ENCODE data around the gene AUTS2. TPM values are rescaled to one million over a fixed set of nuclear protein-coding genes. Genes with fewer than 3 reads are reported as not detected.

The AUTS2 gene
- total and polyA plus RNA-seq, 2 donors (not counting 1 experiment from before 2014, with no cell fraction given) = 0.60 to 9.1 TPM

DNA sequence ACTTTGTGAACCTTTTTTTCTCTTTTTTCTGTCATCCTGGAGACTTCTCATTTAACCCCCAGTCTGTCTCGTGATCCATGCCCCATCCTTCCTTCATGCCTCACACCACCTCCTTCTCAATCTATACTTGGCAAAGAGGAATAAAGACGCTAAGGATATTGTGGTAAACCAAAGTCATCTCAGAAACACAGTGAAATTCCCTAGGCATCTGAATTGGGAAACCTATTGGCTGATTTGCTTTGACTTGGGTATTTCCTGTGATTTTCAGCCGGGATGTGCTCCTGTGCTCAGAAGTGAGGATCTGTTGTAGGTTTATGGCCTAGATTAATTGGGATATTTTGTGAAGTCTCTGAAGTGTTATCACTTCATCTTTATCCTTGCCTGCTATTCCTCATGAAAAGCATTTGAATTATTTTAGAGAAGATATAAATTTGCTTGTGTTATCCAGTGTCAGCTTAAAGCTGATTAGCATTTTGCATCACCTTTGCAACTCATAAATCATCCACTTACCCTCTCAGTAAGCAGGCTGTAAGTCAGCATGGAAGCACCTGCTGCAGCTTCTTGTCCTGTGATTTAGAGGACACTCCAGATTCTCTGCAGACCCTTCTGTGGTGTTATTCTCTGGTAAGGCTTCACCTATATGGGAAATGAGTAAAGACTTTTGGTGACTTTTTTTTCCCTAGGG lies 138.0 kb downstream of the AUTS2 start:
- TF ChIP-seq CTCF (conservative IDR thresholded peaks at IDR 0.05 in 1 of 2, IDR thresholded peaks at IDR 0.05 in 1 of 2; ENCODE audit: low read depth in 1 of 2, low read length in 2 of 2) (no peak), EZH2 (IDR thresholded peaks at IDR 0.05; ENCODE audit: low read length, missing control alignments) (no peak)
- no peaks in the 10 kb centered on the region for H3K9me3 ChIP-seq (ENCODE audit: control insufficient read depth, insufficient read depth, low read depth, low read length)
- DNase-seq (ENCODE audit: low read depth in 2 of 2) = peak in 1 of 2 donors; percentile 20

DNA sequence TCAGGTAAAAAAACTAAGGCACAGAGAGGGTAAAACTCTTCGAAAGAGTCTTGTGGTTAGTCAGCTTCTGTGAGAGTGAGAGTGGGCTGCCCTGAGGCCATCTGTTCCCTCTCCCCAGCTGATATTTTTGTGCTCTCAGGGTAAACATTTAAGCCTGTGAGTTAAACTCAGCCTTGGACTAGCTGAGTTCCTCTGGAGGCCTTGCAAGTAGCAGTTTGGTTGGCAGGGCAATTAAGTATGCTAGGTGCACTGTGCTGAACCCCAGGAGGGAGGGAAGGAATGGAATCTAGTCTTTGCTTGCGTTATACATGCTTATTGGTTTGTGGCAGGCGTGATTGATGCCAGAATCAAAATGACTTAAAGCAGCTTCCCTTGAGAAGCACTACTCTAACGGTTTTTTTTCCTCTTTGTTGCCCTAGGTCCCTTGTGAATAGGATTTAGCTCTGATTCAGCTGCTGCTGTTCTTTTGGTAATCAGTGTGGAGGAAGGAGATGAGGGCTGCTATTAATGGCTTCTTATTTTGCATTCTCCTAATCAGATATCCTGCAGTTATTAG lies 140.2 kb downstream of the AUTS2 start:
- no peaks in the 10 kb centered on the region for H3K36me3 ChIP-seq (ENCODE audit: control insufficient read depth, insufficient read depth, low read length)
- no peak overlapping the region for H2AFZ ChIP-seq (ENCODE audit: low read length)
- H3K4me2 ChIP-seq (ENCODE audit: extremely low read depth, insufficient read depth, low read length) = no peak overlapping the region
- H3K27ac ChIP-seq (ENCODE audit: insufficient read depth, low read length) = no peak overlapping the region
- H3K79me2 ChIP-seq (ENCODE audit: control insufficient read depth, insufficient read depth, low read length) = no peaks in the 10 kb centered on the region
- H3K4me3 ChIP-seq (replicated peaks in 1 of 4; ENCODE audit: control extremely low read depth in 1 of 4, insufficient read depth in 1 of 4, low read depth in 3 of 4, low read length in 4 of 4) = no peak overlapping the region
- H3K27me3 ChIP-seq (ENCODE audit: control insufficient read depth, insufficient read depth, low read length) = no peaks in the 10 kb centered on the region
- H4K20me1 ChIP-seq (ENCODE audit: control insufficient read depth, extremely low read depth, insufficient read depth, low read length) = no peaks in the 10 kb centered on the region
- DNase-seq (ENCODE audit: low read depth in 2 of 2) = peak; percentile 6 to 74
- no peak overlapping the region for H3K9ac ChIP-seq (ENCODE audit: insufficient read depth, low read length)
- H3K4me1 ChIP-seq (ENCODE audit: control insufficient read depth, extremely low read depth, insufficient read depth, low read length) = no peaks in the 10 kb centered on the region
- H3K9me3 ChIP-seq (ENCODE audit: control insufficient read depth, insufficient read depth, low read depth, low read length) = no peaks in the 10 kb centered on the region
- no peak for TF ChIP-seq CTCF (conservative IDR thresholded peaks at IDR 0.05 in 1 of 2, IDR thresholded peaks at IDR 0.05 in 1 of 2; ENCODE audit: low read depth in 1 of 2, low read length in 2 of 2)
- no peak for TF ChIP-seq EZH2 (IDR thresholded peaks at IDR 0.05; ENCODE audit: low read length, missing control alignments)

More for the DNA sequence above, 138.0 kb downstream of the AUTS2 start:
- Histone ChIP-seq H3K4me1 (ENCODE audit: control insufficient read depth, extremely low read depth, insufficient read depth, low read length) (no peaks in the 10 kb centered on the region), H3K27me3 (ENCODE audit: control insufficient read depth, insufficient read depth, low read length) (no peaks in the 10 kb centered on the region), H4K20me1 (ENCODE audit: control insufficient read depth, extremely low read depth, insufficient read depth, low read length) (no peaks in the 10 kb centered on the region), H3K79me2 (ENCODE audit: control insufficient read depth, insufficient read depth, low read length) (no peaks in the 10 kb centered on the region), H3K4me3 (replicated peaks in 1 of 4; ENCODE audit: control extremely low read depth in 1 of 4, insufficient read depth in 1 of 4, low read depth in 3 of 4, low read length in 4 of 4) (no peak overlapping the region), H2AFZ (ENCODE audit: low read length) (no peak overlapping the region), H3K27ac (ENCODE audit: insufficient read depth, low read length) (no peak overlapping the region), H3K9ac (ENCODE audit: insufficient read depth, low read length) (no peak overlapping the region), H3K4me2 (ENCODE audit: extremely low read depth, insufficient read depth, low read length) (no peak overlapping the region), H3K36me3 (ENCODE audit: control insufficient read depth, insufficient read depth, low read length) (no peaks in the 10 kb centered on the region)

- Histone ChIP-seq H3K4me2 (ENCODE audit: extremely low read depth, insufficient read depth, low read length) (no peak overlapping the region), H3K4me3 (replicated peaks in 1 of 4; ENCODE audit: control extremely low read depth in 1 of 4, insufficient read depth in 1 of 4, low read depth in 3 of 4, low read length in 4 of 4) (no peak overlapping the region), H3K9ac (ENCODE audit: insufficient read depth, low read length) (no peak overlapping the region), H4K20me1 (ENCODE audit: control insufficient read depth, extremely low read depth, insufficient read depth, low read length) (no peaks in the 10 kb centered on the region), H3K9me3 (ENCODE audit: control insufficient read depth, insufficient read depth, low read depth, low read length) (no peaks in the 10 kb centered on the region), H3K27ac (ENCODE audit: insufficient read depth, low read length) (no peak overlapping the region), H3K27me3 (ENCODE audit: control insufficient read depth, insufficient read depth, low read length) (no peaks in the 10 kb centered on the region), H2AFZ (ENCODE audit: low read length) (no peak overlapping the region), H3K4me1 (ENCODE audit: control insufficient read depth, extremely low read depth, insufficient read depth, low read length) (no peaks in the 10 kb centered on the region), H3K36me3 (ENCODE audit: control insufficient read depth, insufficient read depth, low read length) (no peaks in the 10 kb centered on the region), H3K79me2 (ENCODE audit: control insufficient read depth, insufficient read depth, low read length) (no peaks in the 10 kb centered on the region)
- peak in 1 of 2 donors; percentile 43 for DNase-seq (ENCODE audit: low read depth in 2 of 2)
- TF ChIP-seq EZH2 (IDR thresholded peaks at IDR 0.05; ENCODE audit: low read length, missing control alignments) = no peak
- no peak for TF ChIP-seq CTCF (conservative IDR thresholded peaks at IDR 0.05 in 1 of 2, IDR thresholded peaks at IDR 0.05 in 1 of 2; ENCODE audit: low read depth in 1 of 2, low read length in 2 of 2)
These were observed 140.9 kb downstream of the AUTS2 start for GRCh38 chr7:69739190-69739589.
